WI38 (cell line): ENCODE measurements around the gene CCDC116.

ENCODE experiments used
- H3K4me3 ChIP-seq: 2 replicates; pipeline ENCODE4 v1.5.1; 2011; ENCODE audit warnings: low read depth, mild to moderate bottlenecking, control low read depth, low read length
- TF ChIP-seq, protein P1 (sequence below): IDR thresholded peaks from 2 replicates; pipeline ENCODE4 v1.5.1; 2012; ENCODE audit warnings: low read depth, mild to moderate bottlenecking, control low read depth, low read length

Gene CCDC116

GRCh38 chr22:21684492-21685163 lies 52.1 kb downstream of the CCDC116 start:
- H3K4me3 ChIP-seq, result no peak overlapping the region
- TF ChIP-seq, protein P1, sequence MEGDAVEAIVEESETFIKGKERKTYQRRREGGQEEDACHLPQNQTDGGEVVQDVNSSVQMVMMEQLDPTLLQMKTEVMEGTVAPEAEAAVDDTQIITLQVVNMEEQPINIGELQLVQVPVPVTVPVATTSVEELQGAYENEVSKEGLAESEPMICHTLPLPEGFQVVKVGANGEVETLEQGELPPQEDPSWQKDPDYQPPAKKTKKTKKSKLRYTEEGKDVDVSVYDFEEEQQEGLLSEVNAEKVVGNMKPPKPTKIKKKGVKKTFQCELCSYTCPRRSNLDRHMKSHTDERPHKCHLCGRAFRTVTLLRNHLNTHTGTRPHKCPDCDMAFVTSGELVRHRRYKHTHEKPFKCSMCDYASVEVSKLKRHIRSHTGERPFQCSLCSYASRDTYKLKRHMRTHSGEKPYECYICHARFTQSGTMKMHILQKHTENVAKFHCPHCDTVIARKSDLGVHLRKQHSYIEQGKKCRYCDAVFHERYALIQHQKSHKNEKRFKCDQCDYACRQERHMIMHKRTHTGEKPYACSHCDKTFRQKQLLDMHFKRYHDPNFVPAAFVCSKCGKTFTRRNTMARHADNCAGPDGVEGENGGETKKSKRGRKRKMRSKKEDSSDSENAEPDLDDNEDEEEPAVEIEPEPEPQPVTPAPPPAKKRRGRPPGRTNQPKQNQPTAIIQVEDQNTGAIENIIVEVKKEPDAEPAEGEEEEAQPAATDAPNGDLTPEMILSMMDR, result no peak

GRCh38 chr22:21685164-21685513 lies 52.6 kb downstream of the CCDC116 start:
- TF ChIP-seq, protein P1, result no peak
- no peak overlapping the region for H3K4me3 ChIP-seq

DNA sequence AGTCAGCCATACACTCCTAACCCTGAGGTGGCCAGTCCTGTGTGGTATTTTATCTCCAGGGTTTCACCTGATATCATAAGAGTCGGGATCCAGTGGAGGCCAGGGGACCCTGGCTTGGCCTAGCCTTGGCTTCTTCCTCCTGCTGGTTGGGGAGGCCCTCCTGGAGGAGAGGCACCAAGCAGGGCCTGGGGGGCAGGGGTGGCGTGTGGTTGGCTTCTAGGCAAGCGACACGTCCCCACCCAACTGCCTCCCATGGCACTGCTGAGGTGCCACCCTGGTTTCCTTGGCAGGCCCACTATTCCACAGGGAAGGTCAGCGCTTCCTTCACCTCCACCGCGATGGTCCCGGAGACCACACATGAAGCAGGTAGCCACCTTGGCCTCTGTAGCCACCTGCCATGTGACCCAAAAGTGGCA lies 53.6 kb downstream of the CCDC116 start:
- TF ChIP-seq, protein P1, result no peak
- no peak overlapping the region for H3K4me3 ChIP-seq
